HepG2 (cell line): ENCODE data around the gene CAMTA2. TPM values are rescaled to one million over a fixed set of nuclear protein-coding genes. Genes with fewer than 3 reads are reported as not detected.

Experiments used
- AKNA ChIP-seq: sonication (generic); formaldehyde crosslinking; IDR thresholded peaks from 2 replicates; pipeline ENCODE4 v1.4.0; 2020; ENCODE audit warnings: missing genetic modification reagents, borderline replicate concordance
- MYPOP ChIP-seq: sonication (generic); formaldehyde crosslinking; IDR thresholded peaks from 2 replicates; pipeline ENCODE4 v1.8.1; 2023; ENCODE audit warnings: mild to moderate bottlenecking, moderate library complexity, missing genetic modification reagents
- NCOA1 ChIP-seq: sonication (generic); formaldehyde crosslinking; IDR thresholded peaks from 2 replicates; pipeline ENCODE4 v1.9.0; 2021; ENCODE audit warnings: missing genetic modification reagents
- SNAPC4 ChIP-seq: sonication (generic); formaldehyde crosslinking; IDR thresholded peaks from 2 replicates; pipeline ENCODE4 v1.4.0; 2020; ENCODE audit warnings: mild to moderate bottlenecking, missing genetic modification reagents
- SOX6 ChIP-seq, 2 experiments: fragments of 450-650 bp in 1 of 2; sonication (generic) in 1 of 2; formaldehyde crosslinking in 1 of 2; IDR thresholded peaks; 2 replicates each; pipeline versions ENCODE4 v1.4.0 to v1.6.1; 2017 to 2020; ENCODE audit warnings: antibody characterized with exemption in 1 of 2, mild to moderate bottlenecking in 1 of 2, missing genetic modification reagents in 1 of 2
- ZBTB14 ChIP-seq: sonication (generic); formaldehyde crosslinking; IDR thresholded peaks from 2 replicates; pipeline ENCODE4 v1.4.0; 2020; ENCODE audit warnings: missing genetic modification reagents
- ZBTB7A ChIP-seq: sonication (generic); formaldehyde crosslinking; IDR thresholded peaks from 2 replicates; pipeline ENCODE4 v1.8.0; 2022; ENCODE audit warnings: mild to moderate bottlenecking, missing genetic modification reagents
- ZMAT3 ChIP-seq: sonication (generic); formaldehyde crosslinking; conservative IDR thresholded peaks from 2 replicates; pipeline ENCODE4 v1.7.0; 2021; ENCODE audit warnings: missing genetic modification reagents
- ZNF20 ChIP-seq: sonication (generic); formaldehyde crosslinking; IDR thresholded peaks from 2 replicates; pipeline ENCODE4 v1.4.0; 2020; ENCODE audit warnings: mild to moderate bottlenecking, moderate library complexity, missing genetic modification reagents
- ZNF256 ChIP-seq: sonication (generic); formaldehyde crosslinking; conservative IDR thresholded peaks from 2 replicates; pipeline ENCODE4 v1.4.0; 2020; ENCODE audit warnings: missing genetic modification reagents
- ZNF263 ChIP-seq: sonication (generic); formaldehyde crosslinking; IDR thresholded peaks from 2 replicates; pipeline ENCODE4 v1.4.0; 2020; ENCODE audit warnings: missing genetic modification reagents
- ZNF275 ChIP-seq: sonication (generic); formaldehyde crosslinking; IDR thresholded peaks from 2 replicates; pipeline ENCODE4 v1.8.0; 2022; ENCODE audit warnings: missing genetic modification reagents, mild to moderate bottlenecking, inconsistent platforms, borderline replicate concordance
- ZNF724P ChIP-seq: sonication (generic); formaldehyde crosslinking; IDR thresholded peaks from 2 replicates; pipeline ENCODE4 v1.8.0; 2022; ENCODE audit warnings: missing genetic modification reagents, borderline replicate concordance
- polyA plus RNA-seq, 8 experiments: library from polyadenylated mRNA; depleted of rRNA in 3 of 8; stranded (reverse) in 7 of 8; unstranded in 1 of 8; fragments of >200 nt; fragmentation: Illumina TruSeq in 4 of 8; extraction: Trizol in 4 of 8; gene quantifications; 2 replicates each; pipeline versions ENCODE4 v1.2.1 to v1.2.3, GENCODE V29; 2011 to 2016; ENCODE audit warnings: low read depth in 4 of 8, missing spikeins in 1 of 8, mixed read lengths in 1 of 8; ENCODE audit not compliant: insufficient read depth in 1 of 8
- total RNA-seq, 5 experiments: library from RNA; depleted of rRNA; stranded (reverse); fragments of >200 nt; fragmentation: Illumina TruSeq; extraction: Trizol; gene quantifications; 2 replicates each; pipeline ENCODE4 v1.2.3, GENCODE V29; 2016; ENCODE audit warnings: low read depth in 1 of 5

Gene CAMTA2
- total and polyA plus RNA-seq, 2 of the 13 experiments (the other 11 are each of a cell fraction or from before 2014, with no cell fraction given): 4.1 to 7.1 TPM

- peak; percentile 52; the same call in 1 of the 2 replicates for TF ChIP-seq SNAPC4 (CRISPR knock-in tag)
- TF ChIP-seq MYPOP (CRISPR knock-in tag): 0 out of 2 replicates have a peak, but pooled peaks have one; percentile 22
- no peak for TF ChIP-seq ZNF256 (CRISPR knock-in tag)
- no peak for TF ChIP-seq ZNF20 (CRISPR knock-in tag)
- TF ChIP-seq ZNF724P (CRISPR knock-in tag): 0 out of 2 replicates have a peak, but pooled peaks have one; percentile 76
- TF ChIP-seq AKNA: no peak
- TF ChIP-seq ZBTB14 (CRISPR knock-in tag): peak; percentile 27; the same call in 1 of the 2 replicates
- peak; percentile 51; the same call in 1 of the 2 replicates for TF ChIP-seq ZMAT3 (CRISPR knock-in tag)
- TF ChIP-seq ZBTB7A: no peak
- TF ChIP-seq NCOA1 (CRISPR knock-in tag): no peak
- no peak for TF ChIP-seq SOX6 (IDR thresholded peaks at IDR 0.05)
- no peak for TF ChIP-seq SOX6 (CRISPR knock-in tag; IDR thresholded peaks at IDR 0.05)
- TF ChIP-seq ZNF275: peak; percentile 18; the same call in 1 of the 2 replicates
- peak; percentile 67; the same call in 1 of the 2 replicates for TF ChIP-seq ZNF263 (CRISPR knock-in tag)
These were observed 18.9 kb downstream of the CAMTA2 start (continued) for GRCh38 chr17:4968486-4969046.
